IPS DF 6.9 (cell line): ENCODE data around the gene TNFAIP2.

Experiments used
- DNase-seq: peaks from one replicate; pipeline ENCODE4 v3.0.0-alpha.2; 2013; ENCODE audit warnings: low read depth, low spot score
- H3K27ac ChIP-seq: one replicate; pipeline ENCODE4 v1.5.1; 2013; ENCODE audit warnings: low read length, control low read depth
- H3K27me3 ChIP-seq: 2 replicates; pipeline ENCODE4 v1.6.1; 2013; ENCODE audit warnings: mild to moderate bottlenecking, low read length; ENCODE audit not compliant: control insufficient read depth, insufficient read depth
- H3K36me3 ChIP-seq: 2 replicates; pipeline ENCODE4 v1.6.1; 2013; ENCODE audit warnings: low read length; ENCODE audit not compliant: control insufficient read depth, insufficient read depth
- H3K4me1 ChIP-seq: 2 replicates; pipeline ENCODE4 v1.6.1; 2013; ENCODE audit warnings: low read length; ENCODE audit not compliant: control insufficient read depth, insufficient read depth
- H3K4me3 ChIP-seq: 2 replicates; pipeline ENCODE4 v1.5.1; 2013; ENCODE audit warnings: mild to moderate bottlenecking, low read length
- H3K9me3 ChIP-seq: 2 replicates; pipeline ENCODE4 v1.6.1; 2013; ENCODE audit warnings: low read length, inconsistent platforms; ENCODE audit not compliant: control insufficient read depth, insufficient read depth
- WGBS: extraction: QIAGEN DNeasy Blood & Tissue Kit; methylation state at CpG from one replicate; pipeline ENCODE4 v1.1.7; 2013; ENCODE audit warnings: mixed read lengths, missing lambda C conversion rate; ENCODE audit not compliant: insufficient read length, insufficient coverage; 5-methylcytosine and 5-hydroxymethylcytosine counted together

Gene TNFAIP2, protein sequence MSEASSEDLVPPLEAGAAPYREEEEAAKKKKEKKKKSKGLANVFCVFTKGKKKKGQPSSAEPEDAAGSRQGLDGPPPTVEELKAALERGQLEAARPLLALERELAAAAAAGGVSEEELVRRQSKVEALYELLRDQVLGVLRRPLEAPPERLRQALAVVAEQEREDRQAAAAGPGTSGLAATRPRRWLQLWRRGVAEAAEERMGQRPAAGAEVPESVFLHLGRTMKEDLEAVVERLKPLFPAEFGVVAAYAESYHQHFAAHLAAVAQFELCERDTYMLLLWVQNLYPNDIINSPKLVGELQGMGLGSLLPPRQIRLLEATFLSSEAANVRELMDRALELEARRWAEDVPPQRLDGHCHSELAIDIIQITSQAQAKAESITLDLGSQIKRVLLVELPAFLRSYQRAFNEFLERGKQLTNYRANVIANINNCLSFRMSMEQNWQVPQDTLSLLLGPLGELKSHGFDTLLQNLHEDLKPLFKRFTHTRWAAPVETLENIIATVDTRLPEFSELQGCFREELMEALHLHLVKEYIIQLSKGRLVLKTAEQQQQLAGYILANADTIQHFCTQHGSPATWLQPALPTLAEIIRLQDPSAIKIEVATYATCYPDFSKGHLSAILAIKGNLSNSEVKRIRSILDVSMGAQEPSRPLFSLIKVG

GRCh38 chr14:103122947-103123633 lies at the start of gene TNFAIP2:
Gene TNFAIP2 (plus strand): TSS chr14:103123461. CDS start chr14:103126458, 2,997 bp downstream.
- no peaks in the 10 kb centered on the region; the same call in 1 of the 2 replicates for H3K27me3 ChIP-seq
- H3K36me3 ChIP-seq: no peaks in the 10 kb centered on the region
- H3K4me1 ChIP-seq: peaks cover 9% of the 10 kb centered on the region; the same call in 1 of the 2 replicates
- no peaks in the 10 kb centered on the region for H3K9me3 ChIP-seq
- DNase-seq: no peak
- peak within 1 kb of the TSS; percentile 28; the same call in 1 of the 2 replicates for H3K4me3 ChIP-seq
- no peak within 1 kb of the TSS for H3K27ac ChIP-seq
- no CpG with 5 or more reads among the region's 74 CpGs for WGBS

GRCh38 chr14:103073876-103074728 lies 49.2 kb upstream of the TNFAIP2 start:
- DNase-seq: no peak
- Histone ChIP-seq H3K4me3 (no peak overlapping the region), H3K27ac (no peak overlapping the region), H3K27me3 (no peaks in the 10 kb centered on the region), H3K36me3 (no peaks in the 10 kb centered on the region), H3K4me1 (peaks cover 3% of the 10 kb centered on the region; the same call in 1 of the 2 replicates), H3K9me3 (no peaks in the 10 kb centered on the region)
- no CpG with 5 or more reads among the region's 21 CpGs for WGBS

DNA sequence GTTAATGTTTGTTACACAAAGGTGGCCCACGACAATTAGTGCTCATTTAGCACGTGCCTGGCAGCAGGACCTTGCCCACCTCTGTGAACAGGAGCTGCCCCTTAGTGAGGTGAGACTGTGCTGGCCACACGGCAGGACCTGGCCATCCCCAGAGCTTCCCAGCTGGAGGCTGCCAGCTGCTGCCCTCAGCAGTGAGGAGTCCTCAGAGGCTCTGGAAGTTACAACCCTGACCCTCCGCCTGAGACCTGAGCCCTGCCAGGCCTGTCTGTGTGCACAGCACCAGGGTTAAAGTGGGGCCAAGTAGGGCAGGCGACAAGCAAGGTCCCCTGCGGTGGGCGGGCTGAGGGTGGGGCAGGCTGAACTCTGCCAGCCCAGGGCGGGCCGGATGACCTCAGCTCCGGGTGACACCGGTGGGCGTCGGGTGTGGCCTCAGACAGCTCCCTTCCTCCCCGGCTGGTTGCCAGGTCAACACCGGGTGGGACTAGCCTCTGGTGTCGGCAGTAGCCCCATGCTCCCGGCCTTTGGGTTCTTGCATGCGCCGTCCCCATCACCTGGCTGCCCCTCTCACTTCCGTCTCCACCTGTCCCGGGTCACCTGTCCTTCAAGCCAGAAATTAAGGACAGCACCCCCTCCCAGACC lies 48.4 kb upstream of the TNFAIP2 start:
- no peaks in the 10 kb centered on the region for H3K36me3 ChIP-seq
- no peaks in the 10 kb centered on the region for H3K27me3 ChIP-seq
- H3K4me1 ChIP-seq: peaks cover 3% of the 10 kb centered on the region; the same call in 1 of the 2 replicates
- DNase-seq: no peak
- no peak overlapping the region for H3K27ac ChIP-seq
- peak overlapping the region; percentile 61; the same call in 1 of the 2 replicates for H3K4me3 ChIP-seq
- no peaks in the 10 kb centered on the region for H3K9me3 ChIP-seq
- no CpG with 5 or more reads among the region's 21 CpGs for WGBS

- no CpG with 5 or more reads among the region's 9 CpGs for WGBS
- no peaks in the 10 kb centered on the region for H3K36me3 ChIP-seq
- H3K4me3 ChIP-seq: no peak overlapping the region
- no peak overlapping the region for H3K27ac ChIP-seq
- H3K4me1 ChIP-seq: peaks cover 3% of the 10 kb centered on the region; the same call in 1 of the 2 replicates
- no peaks in the 10 kb centered on the region for H3K9me3 ChIP-seq
- H3K27me3 ChIP-seq: peaks cover 3% of the 10 kb centered on the region; the same call in 1 of the 2 replicates
- peak; percentile 66 for DNase-seq
Measured at GRCh38 chr14:103078420-103078749, 44.9 kb upstream of the TNFAIP2 start.

DNA sequence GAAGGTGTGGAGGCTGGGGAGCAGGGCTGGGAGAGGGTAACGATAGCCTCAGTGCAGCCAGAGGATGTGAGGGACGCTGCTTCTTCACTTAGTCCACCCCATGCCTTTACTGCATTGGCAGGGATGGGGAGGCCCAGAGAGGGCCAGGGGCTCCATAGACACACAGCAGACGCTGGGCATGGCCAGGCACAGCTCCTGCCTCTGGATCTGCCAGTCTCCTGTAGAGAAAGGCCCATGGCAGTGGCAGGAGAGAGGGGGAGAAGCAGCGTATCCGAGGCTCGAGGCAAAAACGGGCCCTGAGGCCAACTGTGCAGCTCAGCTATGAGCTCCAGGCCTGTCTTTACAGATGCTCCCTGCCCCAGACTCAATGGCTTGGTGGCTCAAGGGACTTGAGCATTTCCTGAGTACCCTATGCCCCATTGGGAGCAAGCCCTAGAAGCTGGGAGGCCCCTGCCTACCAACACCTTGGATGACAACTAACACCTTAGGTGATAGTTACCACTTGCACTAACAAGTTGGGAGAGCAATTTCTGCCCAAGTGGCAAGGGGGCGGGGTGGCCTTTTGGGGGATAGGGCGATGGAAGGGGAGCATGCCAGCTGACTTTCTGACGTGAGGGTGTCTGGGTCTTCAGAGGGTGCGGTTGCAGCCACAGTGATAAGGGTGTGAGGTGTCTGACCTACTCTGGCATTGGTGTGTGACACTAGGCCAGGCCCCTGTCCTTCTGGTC lies 44.2 kb upstream of the TNFAIP2 start:
- Histone ChIP-seq H3K4me3 (no peak overlapping the region), H3K27me3 (peaks cover 3% of the 10 kb centered on the region; the same call in 1 of the 2 replicates), H3K4me1 (peaks cover 3% of the 10 kb centered on the region; the same call in 1 of the 2 replicates), H3K9me3 (no peaks in the 10 kb centered on the region), H3K36me3 (no peaks in the 10 kb centered on the region), H3K27ac (no peak overlapping the region)
- DNase-seq: no peak
- WGBS: no CpG with 5 or more reads among the region's 11 CpGs

GRCh38 chr14:103081951-103082350 lies 41.3 kb upstream of the TNFAIP2 start:
- no peak for DNase-seq
- Histone ChIP-seq H3K4me3 (no peak overlapping the region), H3K27ac (no peak overlapping the region), H3K4me1 (no peaks in the 10 kb centered on the region), H3K36me3 (no peaks in the 10 kb centered on the region), H3K9me3 (no peaks in the 10 kb centered on the region), H3K27me3 (peaks cover 3% of the 10 kb centered on the region; the same call in 1 of the 2 replicates)
- WGBS: 100% methylated on average over 2 of the region's 2 CpGs

- no CpG with 5 or more reads among the region's 61 CpGs for WGBS
- no peaks in the 10 kb centered on the region for H3K4me1 ChIP-seq
- H3K4me3 ChIP-seq: peak within 1 kb of the TSS; percentile 26; the same call in 1 of the 2 replicates
- H3K27me3 ChIP-seq: peaks cover 3% of the 10 kb centered on the region; the same call in 1 of the 2 replicates
- no peak within 1 kb of the TSS for H3K27ac ChIP-seq
- DNase-seq: no peak
- H3K9me3 ChIP-seq: no peaks in the 10 kb centered on the region
- no peaks in the 10 kb centered on the region; the same call in 1 of the 2 replicates for H3K36me3 ChIP-seq
Measured at GRCh38 chr14:103084021-103084919, 39.0 kb upstream of the TNFAIP2 start, which contains the start of gene LBHD2. Gene LBHD2 (plus strand): TSS chr14:103084210. CDS start chr14:103086013, 1,803 bp downstream.
